ENCODE results near the gene PRELID1.

Gene PRELID1

DNA sequence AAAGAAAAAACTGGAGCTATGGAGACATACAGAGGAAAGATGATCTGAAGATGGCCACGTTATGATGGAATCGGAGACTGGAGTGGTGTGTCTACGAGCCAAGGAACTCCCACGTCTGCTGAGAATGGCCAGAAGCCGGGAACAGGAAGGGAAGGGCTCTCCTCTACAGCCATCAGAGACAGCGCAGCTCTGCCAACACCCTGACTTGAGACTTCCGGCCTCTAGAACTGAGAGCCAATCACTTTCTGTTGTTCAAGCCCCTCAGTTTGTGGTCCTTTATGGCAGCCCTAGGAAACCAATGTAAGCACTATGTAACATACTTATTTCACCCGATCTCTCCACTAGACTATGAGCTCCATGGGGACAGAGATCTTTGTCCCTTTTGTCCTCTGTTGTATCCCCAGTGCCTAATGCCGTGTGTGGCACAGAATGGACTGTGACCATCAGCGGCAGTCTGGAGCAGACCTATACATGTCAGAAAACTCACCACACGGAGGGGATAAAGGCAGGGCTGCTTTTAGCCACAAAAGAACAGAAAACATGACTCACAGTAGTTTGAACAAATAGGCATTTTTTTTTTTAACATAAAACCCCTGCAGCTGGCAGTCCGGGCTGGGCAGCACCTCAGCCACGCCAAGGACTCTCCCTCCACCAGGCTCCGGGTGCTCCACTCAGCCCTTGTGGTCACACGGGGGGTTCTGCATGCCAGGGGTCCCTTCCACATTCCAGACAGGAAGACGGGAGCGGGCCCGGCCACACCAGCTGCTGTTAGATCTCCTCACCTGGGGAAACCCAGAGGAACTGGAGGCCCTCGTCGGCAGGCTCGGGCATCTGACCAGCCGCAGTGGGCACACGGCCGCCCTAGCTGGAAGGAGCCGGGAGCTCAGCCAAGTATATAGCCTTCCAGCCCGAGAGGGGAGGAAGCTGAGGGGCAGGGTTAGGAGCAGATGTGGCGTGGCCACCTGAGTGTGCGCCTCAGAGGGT lies 24.2 kb downstream of the PRELID1 start:
- Histone ChIP-seq H3K27ac (ENCODE audit: poor library complexity, severe bottlenecking) (peak overlapping the region; percentile 21), H3K4me1 (ENCODE audit: insufficient read depth, poor library complexity, severe bottlenecking) (peaks cover 11% of the 10 kb centered on the region), H3K4me3 (ENCODE audit: severe bottlenecking) (no peak overlapping the region), H3K9me3 (ENCODE audit: severe bottlenecking) (no peaks in the 10 kb centered on the region), H3K36me3 (ENCODE audit: low read depth) (peaks cover 35% of the 10 kb centered on the region), H3K27me3 (ENCODE audit: insufficient read depth, poor library complexity, severe bottlenecking) (no peaks in the 10 kb centered on the region)
- TF ChIP-seq, protein P1, sequence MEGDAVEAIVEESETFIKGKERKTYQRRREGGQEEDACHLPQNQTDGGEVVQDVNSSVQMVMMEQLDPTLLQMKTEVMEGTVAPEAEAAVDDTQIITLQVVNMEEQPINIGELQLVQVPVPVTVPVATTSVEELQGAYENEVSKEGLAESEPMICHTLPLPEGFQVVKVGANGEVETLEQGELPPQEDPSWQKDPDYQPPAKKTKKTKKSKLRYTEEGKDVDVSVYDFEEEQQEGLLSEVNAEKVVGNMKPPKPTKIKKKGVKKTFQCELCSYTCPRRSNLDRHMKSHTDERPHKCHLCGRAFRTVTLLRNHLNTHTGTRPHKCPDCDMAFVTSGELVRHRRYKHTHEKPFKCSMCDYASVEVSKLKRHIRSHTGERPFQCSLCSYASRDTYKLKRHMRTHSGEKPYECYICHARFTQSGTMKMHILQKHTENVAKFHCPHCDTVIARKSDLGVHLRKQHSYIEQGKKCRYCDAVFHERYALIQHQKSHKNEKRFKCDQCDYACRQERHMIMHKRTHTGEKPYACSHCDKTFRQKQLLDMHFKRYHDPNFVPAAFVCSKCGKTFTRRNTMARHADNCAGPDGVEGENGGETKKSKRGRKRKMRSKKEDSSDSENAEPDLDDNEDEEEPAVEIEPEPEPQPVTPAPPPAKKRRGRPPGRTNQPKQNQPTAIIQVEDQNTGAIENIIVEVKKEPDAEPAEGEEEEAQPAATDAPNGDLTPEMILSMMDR (IDR thresholded peaks at IDR 0.05; ENCODE audit: poor library complexity, severe bottlenecking): no peak
- DNase-seq (ENCODE audit: low spot score) (no peak), ATAC-seq (ENCODE audit: low read depth) (peak; percentile 66)

DNA sequence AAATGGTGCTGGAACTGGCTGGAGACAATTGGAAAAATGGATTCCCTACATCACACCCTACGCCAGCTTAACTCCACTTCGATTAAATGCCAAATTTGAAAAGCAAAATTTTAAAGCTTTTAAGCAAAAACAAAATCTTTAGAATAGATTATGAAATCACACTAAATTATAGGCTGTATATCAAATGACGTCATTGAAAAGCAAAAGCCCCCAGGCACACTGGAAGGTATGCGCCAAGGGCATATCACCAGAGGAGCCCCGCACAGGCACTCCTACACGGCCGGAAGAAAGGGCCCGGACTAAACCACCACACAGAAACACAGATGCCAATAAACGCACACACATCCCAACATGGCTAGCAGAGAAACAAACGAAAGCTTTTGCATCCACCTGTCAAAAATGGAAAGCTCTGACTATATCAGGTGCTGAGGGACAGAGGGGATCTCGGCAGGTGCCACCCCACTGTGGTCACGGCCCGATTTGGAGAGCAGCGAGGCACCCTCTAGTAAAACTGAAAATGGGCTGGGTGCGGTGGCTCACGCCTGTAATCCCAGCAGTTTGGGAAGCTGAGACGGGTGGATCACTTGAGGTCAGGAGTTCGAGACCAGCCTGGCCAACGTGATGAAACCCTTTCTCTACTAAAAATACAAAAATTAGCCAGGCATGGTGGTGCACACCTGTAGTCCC lies 25.1 kb downstream of the PRELID1 start:
- DNase-seq (ENCODE audit: low spot score) (no peak), ATAC-seq (ENCODE audit: low read depth) (no peak)
- H3K9me3 ChIP-seq (ENCODE audit: severe bottlenecking): no peaks in the 10 kb centered on the region
- peaks cover 42% of the 10 kb centered on the region for H3K36me3 ChIP-seq (ENCODE audit: low read depth)
- TF ChIP-seq, protein P1 (IDR thresholded peaks at IDR 0.05; ENCODE audit: poor library complexity, severe bottlenecking): no peak
- H3K27me3 ChIP-seq (ENCODE audit: insufficient read depth, poor library complexity, severe bottlenecking): no peaks in the 10 kb centered on the region
- H3K27ac ChIP-seq (ENCODE audit: poor library complexity, severe bottlenecking): peak overlapping the region; percentile 21
- H3K4me1 ChIP-seq (ENCODE audit: insufficient read depth, poor library complexity, severe bottlenecking): peaks cover 11% of the 10 kb centered on the region
- H3K4me3 ChIP-seq (ENCODE audit: severe bottlenecking): no peak overlapping the region

DNA sequence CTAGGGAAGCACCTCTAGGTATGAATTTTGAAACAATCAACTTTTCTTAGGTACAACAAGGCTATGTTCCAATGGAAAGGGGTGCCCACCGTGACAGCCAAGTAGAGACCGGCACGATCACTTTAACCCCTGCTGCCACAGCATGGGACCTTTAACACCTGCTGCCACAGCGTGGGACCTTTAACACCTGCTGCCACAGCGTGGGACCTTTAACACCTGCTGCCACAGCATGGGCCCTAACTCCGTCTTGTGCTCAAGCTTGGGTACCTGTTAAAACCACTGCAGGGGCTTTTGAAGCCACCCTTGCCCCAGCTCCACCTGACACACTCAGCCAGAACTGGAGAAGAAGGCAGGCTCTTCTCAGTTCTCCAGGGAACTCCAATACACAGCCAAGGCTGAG lies 26.3 kb downstream of the PRELID1 start:
- Histone ChIP-seq H3K27ac (ENCODE audit: poor library complexity, severe bottlenecking) (no peak overlapping the region), H3K4me3 (ENCODE audit: severe bottlenecking) (no peak overlapping the region), H3K4me1 (ENCODE audit: insufficient read depth, poor library complexity, severe bottlenecking) (peaks cover 11% of the 10 kb centered on the region), H3K9me3 (ENCODE audit: severe bottlenecking) (no peaks in the 10 kb centered on the region), H3K36me3 (ENCODE audit: low read depth) (peaks cover 54% of the 10 kb centered on the region), H3K27me3 (ENCODE audit: insufficient read depth, poor library complexity, severe bottlenecking) (no peaks in the 10 kb centered on the region)
- TF ChIP-seq, protein P1 (IDR thresholded peaks at IDR 0.05; ENCODE audit: poor library complexity, severe bottlenecking): no peak
- DNase-seq (ENCODE audit: low spot score) (no peak), ATAC-seq (ENCODE audit: low read depth) (no peak)

DNA sequence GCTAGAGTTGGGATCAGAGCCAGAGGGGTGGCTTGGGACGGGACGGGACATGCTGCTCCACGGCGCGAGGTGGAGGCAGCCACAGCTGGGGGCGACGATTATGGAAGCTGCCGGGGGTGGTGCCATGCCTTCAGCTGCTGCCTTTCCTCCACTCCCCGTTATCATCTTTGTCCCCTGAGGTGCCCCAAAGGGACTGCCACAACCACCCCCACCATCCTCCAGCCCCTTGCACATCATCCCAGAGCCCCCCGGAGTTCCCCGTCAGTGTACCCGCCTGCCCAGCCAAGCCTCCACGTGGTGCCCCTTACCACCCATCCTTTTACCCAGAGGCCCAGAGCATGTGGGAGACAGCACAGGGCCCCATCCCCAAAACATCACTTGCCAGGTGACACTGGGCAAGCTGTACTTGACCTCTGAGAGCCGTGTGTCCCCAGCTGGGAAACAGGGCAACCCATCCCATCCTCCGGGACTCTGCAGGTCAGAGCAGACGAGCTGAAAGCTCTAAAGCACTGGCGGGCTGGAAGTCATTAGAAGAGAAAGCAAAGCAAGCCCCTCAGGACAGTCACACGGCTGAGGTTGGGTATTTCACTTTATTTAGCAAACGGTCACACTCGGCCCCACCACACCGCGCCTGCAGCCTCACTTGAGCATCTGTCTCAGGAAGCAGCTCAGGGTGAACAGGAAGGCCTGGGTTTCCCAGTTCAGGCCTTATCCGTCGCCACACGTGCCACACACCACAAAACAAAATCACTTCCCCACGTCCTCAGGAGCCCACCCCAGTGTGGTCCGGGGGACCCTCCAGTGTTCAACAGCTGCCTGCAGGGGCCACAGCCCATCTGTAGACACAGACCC lies 27.6 kb downstream of the PRELID1 start:
- no peaks in the 10 kb centered on the region for H3K27me3 ChIP-seq (ENCODE audit: insufficient read depth, poor library complexity, severe bottlenecking)
- TF ChIP-seq, protein P1 (IDR thresholded peaks at IDR 0.05; ENCODE audit: poor library complexity, severe bottlenecking): no peak
- H3K36me3 ChIP-seq (ENCODE audit: low read depth): peaks cover 68% of the 10 kb centered on the region
- no peaks in the 10 kb centered on the region for H3K9me3 ChIP-seq (ENCODE audit: severe bottlenecking)
- no peak for ATAC-seq (ENCODE audit: low read depth)
- H3K27ac ChIP-seq (ENCODE audit: poor library complexity, severe bottlenecking): no peak overlapping the region
- H3K4me3 ChIP-seq (ENCODE audit: severe bottlenecking): no peak overlapping the region
- H3K4me1 ChIP-seq (ENCODE audit: insufficient read depth, poor library complexity, severe bottlenecking): peaks cover 10% of the 10 kb centered on the region
- no peak for DNase-seq (ENCODE audit: low spot score)
